ENCODE measurements around the gene ABL1.

GRCh38 chr9:130906735-130907416 is 71.8 kb downstream of the ABL1 start:
- TF ChIP-seq POLR2A (IDR thresholded peaks at IDR 0.05), result no peak
- no peak for TF ChIP-seq CTCF (IDR thresholded peaks at IDR 0.05)
